Anterior cingulate cortex (tissue), 58 donors: ENCODE data around the gene DNM3.
"Not testable (repeated sequence)": the region's sequence is repeated elsewhere in the genome, so short reads cannot be mapped to it uniquely, and the experiment has no call there.

Source experiments
- DNase-seq, 58 donors: peaks; one replicate each; lab custom pipeline; 2025; lab: John Stamatoyannopoulos, UW

Gene DNM3

DNA sequence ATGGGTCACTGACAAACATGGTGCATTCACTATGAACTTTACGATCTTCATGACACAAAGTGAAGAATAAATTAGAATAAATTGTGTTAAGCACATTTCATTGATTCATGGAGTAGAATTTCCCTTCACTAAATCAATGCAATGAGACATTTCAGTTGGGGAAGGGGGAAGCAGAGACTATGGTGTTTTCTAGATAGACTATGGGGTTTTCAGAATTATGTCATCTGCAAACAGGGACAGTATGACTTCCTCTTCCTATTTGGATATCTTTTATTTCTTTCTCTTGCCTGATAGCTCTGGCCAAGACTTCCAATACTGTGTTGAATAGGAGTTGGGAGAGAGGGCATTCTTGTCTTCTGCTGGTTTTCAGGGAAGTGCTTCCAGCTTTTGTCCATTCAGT lies 499.2 kb downstream of the DNM3 start:
- no peak for DNase-seq

DNA sequence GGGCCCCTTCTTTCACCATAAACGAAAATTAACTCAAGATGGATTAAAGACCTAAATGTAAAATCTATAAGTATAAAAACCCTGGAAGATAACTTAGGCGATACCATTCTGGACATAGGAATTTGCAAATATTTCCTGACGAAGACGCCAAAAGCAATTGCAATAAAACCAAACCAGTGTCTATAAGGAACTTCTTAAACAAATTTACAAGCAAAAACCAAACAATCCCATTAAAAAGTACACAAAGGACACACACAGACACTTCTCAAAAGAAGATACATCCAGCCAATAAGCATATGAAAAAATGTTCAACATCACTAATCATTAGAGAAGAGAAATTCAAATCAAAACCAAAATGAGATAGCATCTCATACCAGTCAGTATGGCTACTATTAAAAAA lies 500.4 kb downstream of the DNM3 start:
- no peak for DNase-seq

DNA sequence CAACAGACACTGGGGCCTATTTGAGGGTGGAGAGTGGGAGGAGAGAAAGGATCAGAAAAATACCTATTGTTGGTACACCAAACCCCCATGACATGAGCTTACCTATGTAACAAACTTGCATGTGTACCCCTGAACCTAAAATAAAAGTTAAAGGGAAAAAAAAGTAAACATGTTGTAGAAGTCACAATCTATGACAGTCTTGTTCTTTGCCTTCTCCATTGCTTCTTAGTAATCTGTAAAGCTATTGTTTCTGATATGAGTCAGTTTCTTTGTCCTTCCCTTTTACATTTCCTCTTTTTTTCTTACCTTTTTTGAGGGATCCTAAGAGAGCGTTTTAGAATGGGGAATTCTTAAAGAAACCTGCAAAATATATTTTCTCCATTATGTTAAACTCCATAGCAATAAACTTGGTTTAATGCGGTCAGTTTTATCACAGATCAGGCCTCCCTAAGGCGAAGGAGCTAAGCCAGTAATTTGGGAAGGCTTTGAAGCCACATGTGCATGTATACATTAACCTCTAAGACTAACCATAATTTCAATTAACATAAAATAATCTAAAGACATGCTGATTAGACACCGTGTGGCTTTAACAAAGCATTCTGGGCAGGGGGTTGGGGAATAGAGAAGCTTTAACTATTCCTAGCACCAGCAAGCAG lies 501.4 kb downstream of the DNM3 start:
- DNase-seq: no peak

DNA sequence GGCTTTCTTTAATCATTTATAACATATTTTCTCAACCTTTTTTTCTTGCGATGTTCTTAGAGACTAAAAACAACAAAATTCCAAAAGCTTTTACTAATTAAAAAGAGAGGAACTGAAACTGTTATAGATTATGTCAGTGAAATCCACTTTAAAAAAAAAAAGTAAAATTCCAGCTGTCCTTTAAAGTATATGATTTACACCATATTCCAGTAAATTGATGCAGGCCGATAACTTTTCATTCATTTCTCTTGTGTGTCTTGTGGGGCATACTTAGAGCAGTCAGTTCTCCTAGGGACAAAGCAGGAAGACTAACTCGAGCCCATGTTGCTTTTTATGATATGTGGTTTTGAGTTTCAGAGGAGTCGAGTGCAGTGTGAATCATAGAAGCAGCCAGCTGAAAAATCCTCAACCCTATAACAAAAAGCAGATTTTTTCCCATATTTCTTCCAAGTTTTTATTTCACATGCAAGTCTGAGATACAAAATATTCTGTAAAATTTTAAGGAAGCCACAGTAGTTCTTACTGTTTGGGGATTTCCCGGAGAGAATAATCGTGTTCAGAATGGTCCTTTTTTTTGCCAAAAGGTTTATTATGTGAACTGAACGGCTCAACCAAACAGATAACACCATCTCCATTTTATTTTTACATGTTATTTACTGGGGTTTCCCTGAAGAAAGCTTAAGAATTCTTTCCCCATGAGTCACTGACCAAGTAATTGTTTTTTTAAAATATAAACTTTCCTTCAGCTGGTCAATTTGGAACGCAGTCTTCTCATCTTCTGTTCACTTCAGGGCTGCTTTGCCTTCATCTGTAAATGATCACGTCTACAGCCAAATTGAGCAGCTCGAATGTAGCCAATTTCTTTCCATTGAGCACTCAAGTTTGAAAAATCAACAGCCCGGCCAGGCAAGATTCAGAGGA lies 502.2 kb downstream of the DNM3 start:
- no peak for DNase-seq

DNA sequence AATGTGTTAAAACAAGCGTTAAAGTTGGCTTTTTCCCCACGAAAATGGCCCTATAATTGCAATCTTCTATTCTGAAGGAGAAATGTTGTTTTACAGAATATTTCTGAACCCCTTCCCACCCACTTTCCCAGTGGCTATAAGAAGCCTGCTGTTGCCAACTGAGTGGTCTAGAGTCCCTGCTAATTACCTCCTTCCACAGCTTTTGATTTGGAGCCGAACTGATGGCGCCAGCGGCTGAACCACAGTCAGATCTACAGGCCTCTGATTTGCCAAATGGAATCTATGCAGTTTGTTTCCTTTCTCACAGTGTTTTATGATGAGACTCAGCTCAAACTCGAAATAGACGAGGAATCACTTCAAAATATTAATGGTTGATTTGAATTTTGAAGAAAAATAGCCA lies 503.1 kb downstream of the DNM3 start:
- DNase-seq: no peak

DNA sequence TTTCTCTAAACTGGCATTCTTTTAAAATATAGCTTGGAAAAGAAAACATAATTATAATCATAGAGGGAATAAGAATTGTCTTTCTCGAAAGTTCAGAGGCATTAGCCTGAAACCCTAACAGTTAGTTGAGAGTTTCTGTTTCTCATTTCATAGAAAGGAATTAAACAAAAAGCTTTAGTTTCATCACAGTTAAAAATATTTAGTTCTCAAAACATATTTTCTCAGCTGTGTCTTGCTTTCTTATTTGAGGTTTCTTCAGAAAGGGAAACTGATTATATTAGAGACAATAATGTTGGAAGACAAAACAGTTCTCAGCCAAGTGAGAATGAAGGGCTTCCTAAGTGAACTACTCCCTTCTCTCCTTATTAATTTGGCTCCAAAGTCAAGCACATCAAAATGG lies 503.8 kb downstream of the DNM3 start:
- DNase-seq: no peak

DNA sequence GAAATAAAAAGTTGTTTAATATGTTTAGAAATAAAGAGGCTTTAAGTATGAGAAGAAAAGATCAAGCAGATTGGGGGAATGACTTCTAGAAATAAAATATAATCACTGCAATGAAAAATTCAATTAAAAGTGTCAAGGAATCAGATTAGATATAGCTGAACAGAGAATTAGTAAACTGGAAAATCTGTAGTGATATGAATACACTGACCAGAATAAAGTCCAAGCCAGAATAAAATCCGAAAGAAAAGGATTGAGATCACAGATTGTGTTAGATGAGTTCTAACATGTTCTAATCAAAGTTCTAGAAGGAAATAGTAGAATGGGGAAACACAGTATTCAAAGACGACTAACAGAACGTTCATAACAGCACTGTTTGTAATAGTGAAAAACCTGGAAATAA lies 506.1 kb downstream of the DNM3 start:
- no peak for DNase-seq

DNA sequence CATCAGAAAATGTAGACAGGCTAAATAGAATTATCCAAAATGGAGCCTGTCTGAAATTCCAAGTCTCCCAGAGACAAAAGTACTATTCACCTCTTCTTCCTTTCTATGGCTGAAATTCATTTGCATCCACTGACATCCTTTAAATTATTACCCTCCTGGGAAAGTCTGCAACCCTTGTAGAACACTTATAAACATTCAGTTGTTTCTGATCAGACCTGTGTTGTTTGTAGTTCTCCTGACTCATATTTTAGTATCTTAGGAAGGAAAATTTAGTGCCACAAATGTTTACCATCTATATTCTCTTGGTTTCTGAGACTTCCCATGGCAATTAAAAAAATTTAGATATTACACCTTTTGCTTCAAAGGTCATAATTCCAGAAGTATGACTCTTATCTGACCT lies 509.6 kb downstream of the DNM3 start:
- DNase-seq: no peak

DNA sequence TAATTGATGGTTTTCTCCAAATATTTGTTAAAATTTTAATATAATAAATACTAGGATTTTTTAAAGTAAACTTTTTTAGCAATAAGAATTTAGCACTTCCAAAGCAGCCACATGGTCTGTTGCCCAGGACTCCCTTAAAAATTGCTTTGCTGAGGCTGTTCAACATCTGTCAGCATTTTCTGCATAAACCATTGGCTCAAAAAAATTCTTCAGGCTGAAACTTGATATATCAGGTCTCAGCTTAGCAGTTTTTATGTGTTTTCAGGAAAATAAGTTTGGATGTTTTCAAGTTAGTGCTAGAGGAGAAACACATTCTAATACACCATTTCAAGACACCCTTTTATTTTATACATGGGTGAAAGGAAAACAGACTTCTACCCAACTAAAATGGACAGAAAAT lies 510.0 kb downstream of the DNM3 start:
- no peak for DNase-seq

DNA sequence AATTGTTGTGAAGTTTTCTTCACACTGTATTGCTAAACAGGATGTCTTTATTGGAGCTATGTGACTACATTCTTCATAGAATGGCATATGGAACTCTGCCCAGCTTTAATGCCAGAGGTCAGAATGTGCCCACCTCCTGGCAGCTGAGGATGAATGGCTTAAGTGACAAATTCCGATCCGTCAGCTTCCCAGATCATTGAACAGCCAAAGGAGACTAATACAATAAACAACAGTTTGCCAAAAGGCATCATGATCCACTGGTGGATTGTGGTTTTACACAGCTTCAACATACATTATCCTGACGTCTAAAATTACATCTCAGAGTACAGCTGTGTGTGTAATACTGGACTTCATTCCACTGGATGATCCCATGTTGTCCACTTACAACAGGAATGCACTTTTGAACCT lies 510.5 kb downstream of the DNM3 start:
- DNase-seq: no peak

DNA sequence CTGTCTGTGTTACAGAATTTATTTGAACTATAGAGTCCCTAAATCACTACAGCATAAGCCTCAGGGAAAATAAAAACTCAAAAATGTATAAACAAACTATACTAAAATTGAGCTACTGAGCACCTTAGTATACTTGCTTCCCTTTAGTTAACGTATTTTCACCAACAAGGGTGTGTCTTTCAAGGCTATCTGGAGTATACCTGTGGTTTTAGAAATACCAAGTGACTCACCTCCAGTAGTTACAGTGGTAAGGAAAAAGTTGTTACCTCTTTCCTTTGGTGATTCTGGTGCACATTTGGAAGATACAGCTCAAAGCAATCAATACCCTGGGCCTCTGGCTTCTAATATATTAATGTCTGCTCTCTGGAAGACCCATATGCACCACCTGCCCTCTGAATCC lies 511.1 kb downstream of the DNM3 start:
- DNase-seq: no peak

DNA sequence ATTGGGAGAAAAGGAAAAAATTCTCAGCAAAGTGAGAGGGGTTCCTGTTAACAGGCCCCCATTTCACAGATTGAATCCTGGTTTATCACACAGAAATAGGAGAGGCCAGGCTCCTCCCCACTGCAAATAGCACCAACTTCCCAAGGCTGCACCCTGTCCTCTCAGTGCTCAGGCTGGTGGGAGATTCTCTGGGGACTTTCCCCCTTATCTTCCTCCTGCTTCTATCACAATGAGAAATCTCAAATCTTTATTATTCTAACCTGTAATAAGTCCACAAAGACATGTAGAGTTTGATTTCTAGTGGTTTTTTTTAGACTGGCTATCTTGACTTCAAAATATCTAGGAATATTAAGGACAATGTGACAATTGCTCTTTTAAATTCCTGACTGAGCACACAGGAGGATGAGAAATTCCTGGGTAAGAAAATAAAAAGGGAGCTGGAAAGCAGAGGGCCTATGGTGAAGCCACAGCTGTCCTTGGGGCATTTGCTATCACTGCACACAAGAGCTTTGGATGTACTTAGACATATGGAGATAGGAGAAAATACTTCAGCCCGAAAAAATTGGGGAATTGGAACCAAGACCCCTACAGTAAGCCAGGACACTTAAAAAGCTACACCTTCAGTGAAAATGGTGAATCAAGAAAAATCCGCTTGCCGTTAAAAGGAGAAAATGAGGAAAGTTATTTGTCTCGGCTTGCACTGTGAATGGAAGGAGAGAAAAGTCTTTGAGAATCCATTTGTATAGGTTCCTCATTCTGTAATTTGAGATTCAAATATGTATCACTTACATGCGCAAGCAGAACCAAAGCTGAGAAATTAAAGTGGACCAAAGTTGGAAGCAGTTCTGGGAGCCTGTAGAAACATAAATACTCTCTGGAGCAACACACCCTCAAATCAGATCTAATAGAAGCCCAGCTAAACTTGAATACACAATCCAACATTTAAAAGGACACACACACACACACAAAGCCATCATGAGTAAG lies 513.3 kb downstream of the DNM3 start:
- no peak for DNase-seq

DNA sequence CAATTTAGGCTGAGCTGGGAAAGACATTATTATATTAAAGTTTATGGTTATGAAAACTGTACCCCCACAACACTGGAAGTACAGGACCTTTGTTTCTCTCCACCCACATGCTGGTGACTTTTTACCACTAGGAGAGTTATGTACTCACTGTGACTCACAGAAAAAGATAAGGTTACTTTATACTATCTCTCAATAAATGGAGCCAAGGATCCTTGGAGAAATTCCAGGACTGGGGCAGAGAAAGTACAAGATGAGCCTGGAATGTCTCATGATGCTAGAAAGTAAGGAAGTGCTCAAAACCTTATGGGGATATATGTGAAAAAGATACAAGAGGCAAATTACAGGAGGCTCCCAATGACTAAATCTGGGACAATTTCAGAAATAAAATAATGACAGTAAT lies 515.3 kb downstream of the DNM3 start:
- no peak for DNase-seq

DNA sequence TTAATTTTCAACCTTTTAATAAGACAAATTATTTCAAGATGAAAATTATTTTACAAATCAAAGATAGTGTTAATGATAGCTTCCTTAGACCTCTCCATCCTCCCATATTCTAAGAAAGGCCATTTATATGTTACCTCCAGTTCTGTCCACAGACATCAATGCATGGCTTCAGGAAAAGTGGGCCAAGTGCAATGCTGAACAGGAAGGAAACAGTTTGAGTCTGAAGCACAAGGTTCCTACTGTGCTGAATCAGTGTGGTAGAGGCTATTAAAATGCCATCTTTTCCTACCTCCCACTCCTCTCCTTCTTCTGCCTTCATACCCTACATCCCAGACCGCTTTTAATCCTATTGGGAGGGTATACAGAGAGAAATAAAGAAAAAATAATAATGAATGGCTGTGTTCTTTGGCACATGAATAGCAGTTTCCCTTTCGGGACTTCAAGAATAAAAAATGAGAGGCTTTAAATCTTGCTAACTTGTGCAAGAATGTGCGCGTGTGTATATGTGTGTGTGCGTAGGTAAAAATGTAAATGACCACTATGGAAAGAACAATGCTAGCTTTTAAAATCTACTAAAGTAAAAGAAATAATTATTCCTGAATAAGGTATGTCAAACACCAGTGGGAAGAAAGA lies 516.6 kb downstream of the DNM3 start:
- peak in 1 of 58 donors; percentile 0 for DNase-seq

DNA sequence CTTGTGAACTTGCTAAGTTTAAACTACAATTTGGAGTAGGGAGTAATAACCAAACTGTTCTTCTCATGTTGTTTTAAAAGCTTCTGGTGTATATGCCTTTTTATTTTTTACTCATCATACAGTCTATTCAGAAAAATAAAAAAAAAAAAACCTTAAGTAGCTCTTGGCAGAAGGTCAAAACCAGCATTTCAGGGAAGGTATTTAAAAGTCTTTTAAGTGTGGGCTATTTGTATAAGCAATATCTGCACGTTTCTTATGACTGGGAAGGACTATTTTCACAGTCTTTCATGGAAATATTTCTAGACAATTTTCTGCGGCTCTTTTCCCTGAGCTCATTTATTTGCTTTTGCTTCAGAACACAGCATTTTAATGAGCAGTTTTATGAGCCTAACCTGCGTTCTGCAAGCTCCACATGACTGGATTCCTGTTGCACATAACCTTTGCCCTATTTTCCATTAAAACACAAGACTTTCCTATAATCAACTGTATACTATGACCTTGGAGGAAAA lies 518.2 kb downstream of the DNM3 start:
- no peak for DNase-seq

DNA sequence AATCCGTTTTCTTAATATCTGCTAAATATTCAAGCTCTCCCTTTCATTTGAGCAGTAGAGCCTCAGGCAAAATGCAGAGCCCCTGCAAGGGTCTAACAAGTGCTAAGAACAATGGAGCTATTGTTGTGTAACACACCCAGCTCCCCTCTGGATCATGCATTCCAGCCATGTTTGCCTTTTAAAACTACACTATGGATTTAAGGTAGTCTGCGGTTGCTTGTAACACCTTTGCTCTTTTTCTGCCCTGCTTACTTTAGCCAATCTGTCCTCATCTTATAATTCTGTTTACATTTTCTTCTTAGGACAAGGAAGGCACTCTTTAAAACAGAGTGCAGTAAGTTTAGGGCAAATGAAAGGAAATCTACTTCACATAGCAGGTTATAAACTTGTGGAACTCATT lies 519.2 kb downstream of the DNM3 start:
- no peak for DNase-seq

DNA sequence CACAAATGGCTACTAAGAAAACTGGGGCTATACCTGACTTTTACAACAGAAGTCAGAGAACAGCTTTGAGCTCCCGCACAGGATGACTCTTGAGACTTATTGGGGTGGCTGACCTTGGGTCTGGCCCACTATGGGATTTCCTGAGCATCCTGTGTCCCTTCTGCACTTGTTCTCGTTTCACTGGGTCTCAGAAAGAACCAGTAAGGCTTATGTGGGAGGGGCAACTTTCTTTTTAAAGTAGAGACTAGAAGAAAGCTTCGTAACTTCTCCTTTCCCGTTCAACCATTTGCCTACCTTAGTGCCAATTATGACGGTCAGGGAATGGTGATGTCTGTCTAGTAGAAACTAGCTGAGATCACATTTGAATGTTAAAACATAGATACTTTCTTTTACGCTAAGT lies 519.7 kb downstream of the DNM3 start:
- no peak for DNase-seq

DNA sequence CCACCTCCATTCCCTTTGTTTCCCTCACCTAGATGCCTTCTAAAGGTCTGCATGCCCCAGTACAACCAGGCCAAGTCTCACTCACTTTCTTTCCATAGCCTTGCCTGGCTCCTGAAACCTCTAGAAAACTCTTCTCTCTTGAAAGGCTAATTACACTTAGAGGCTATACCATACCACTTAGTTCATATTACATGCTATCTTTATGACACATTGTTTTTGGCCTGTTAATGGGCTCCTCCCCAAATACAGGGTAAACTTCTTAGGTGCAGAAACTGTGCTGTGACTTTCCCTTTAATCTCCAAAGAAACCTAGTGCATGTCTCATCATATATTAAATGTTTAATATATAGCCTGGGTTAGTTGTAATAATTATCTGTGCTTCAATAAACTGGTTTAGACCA lies 522.6 kb downstream of the DNM3 start:
- no peak for DNase-seq

DNA sequence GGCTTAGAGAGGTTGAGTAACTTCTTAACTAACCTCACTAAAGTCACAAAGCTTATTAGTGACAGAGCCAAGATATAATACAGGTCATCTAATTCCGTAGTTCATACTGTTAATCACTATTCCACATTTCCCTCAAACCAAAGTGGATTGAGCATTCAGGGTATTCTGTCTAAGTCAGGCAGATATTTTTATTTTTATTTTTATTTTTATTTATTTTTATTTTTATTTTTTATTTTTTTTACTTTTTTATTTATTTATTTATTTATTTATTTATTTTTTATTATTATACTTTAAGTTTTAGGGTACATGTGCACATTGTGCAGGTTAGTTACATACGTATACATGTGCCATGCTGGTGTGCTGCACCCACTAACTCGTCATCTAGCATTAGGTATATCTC lies 530.3 kb downstream of the DNM3 start:
- not testable (repeated sequence) for DNase-seq

DNA sequence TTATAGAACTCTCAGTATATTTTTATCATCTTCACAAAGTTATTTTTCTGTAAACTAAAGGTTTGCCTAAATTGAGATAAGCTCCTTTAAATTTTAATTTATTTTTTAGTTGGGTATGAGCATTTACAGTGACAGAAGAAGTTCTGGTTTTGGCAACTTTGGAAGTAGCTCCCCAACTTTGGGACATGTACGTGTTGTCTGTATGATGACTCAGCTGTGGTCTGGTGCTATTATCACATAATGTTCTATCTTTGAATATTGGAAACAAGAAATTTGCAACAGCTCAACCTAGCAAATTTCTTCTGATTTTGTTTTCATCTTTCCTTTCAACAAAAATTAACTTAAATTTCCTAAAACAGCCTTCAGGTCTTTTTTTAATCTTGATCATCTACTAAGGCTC lies 532.6 kb downstream of the DNM3 start:
- no peak for DNase-seq
